HG02571 (cell line): ENCODE data around the gene UROC1.

Experiments
- ATAC-seq: cut with Tn5 transposase; IDR thresholded peaks from one replicate; pipeline ENCODE4 v1.9.1; 2021; ENCODE audit warnings: mild to moderate bottlenecking, moderate library complexity; ENCODE audit not compliant: unreplicated experiment

Gene UROC1

DNA sequence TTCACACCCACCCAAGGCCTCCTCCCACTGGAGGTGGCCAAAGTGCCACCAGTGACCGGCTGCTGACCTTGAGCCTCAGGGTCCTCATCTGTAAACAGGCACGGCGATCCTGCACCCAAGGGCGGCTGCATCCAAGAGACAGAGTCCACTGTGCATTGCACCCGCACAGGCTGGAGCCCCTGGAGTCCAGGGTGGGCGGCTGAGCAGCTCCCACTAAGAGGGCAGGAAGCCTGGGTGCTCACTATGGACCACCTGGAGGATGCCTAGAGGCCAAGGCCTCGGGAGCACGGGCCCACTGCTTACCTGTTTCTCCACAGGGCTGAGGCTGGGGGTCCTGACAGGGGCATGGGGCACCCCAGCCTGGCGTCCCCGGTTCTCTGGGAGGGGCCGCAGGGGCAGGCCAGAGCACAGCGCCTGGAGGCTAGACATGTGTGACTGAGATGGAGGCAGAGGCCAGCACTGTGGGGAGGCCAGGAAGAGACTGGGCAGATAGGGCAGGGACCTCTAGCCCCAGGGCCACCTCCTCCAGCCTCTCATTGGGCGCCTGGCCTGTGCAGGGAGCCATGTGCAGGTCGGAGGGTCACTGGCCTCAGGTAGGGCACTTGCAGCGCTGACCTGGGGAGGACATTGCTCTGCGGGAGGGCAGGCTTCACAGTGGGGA, at the start of gene UROC1:
Gene UROC1 (minus strand): TSS at position 483 of the 661 bp plus-strand sequence. CDS start 54 bp downstream, at position 429.
- ATAC-seq: no peak

DNA sequence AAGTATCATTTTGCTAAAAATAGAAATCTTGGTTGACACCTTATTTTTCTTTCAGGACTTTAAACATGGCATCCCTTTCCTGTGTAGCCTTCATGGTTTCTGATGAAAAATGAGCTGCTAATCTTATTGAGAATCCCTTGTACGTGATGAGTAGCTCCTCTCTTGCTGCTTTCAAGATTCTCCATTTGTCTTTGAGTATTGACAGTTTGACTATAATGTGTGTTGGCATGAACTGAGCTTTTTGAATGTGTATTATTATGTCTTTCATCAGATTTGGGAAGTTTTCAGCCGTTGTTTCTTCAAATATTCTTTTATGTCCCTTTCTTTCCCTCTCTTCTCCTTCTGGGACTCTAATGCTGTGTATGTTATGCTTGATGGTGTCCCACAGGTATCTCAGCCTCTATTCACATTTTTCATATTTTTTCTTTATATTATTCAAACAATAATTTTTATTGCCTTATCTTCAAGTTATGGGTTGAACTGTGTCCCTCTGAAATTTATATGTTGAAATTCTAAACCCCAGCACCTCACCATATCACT, 45.2 kb upstream of the UROC1 start:
- no peak for ATAC-seq

DNA sequence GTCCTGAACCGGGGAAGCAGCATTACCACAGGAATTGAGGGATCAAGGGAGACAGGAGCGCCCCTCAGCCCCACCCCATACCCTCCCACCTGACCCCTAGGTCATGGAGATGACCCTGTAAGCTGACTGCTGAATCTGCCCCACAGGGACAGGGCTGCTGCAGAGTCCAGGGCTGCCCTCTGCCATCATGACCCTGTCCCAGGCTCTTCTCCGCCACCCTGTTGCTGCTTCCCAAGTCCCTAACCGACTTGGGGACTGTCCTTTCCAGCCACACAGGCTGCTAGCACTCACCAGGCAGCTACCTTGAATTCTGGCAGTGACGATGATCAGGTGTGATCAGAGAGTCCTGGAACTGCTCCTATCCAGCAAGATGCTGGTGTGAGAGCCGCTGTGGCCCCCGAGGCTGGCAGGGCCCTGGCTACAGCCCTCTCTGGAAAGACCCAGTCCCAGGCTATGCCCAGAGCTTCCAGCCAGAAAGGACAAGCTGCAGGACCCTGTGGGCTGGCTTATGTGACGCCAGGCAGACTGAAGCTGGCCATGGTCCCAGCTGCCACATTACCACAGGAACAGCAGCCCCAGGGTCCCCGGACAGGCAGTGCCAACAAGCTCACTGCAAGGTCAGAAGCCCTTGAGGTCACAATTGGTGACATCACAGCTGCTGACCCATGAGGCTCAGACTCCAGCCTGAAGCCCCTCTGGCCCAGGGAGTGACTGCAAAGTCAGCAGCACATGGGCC, 40.9 kb upstream of the UROC1 start, which contains the start of gene C3orf22:
Gene C3orf22 (minus strand): TSS at position 597 of the 736 bp plus-strand sequence. CDS start 5,542 bp downstream, outside the sequence.
- ATAC-seq: no peak

DNA sequence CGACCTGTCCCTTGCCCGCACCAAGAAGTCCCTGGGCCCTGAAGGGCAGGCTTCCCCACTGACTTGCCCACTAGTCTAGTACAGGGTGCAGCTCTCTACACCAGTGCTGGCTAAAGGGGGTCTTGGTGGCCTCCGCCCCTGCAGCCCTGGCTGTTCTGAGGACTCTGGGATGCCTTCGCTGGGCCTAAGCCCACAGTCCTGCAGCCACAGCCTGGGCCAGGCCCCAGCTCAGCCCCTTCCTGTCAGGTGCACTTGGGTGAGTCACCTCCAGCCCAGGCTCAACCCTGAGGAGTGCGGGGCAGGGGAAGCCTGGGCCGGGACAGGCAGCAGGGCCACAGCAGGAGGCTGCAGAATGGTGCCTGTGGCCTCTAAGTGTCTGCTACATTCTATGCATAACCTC, 40.2 kb upstream of the UROC1 start:
- ATAC-seq: no peak

DNA sequence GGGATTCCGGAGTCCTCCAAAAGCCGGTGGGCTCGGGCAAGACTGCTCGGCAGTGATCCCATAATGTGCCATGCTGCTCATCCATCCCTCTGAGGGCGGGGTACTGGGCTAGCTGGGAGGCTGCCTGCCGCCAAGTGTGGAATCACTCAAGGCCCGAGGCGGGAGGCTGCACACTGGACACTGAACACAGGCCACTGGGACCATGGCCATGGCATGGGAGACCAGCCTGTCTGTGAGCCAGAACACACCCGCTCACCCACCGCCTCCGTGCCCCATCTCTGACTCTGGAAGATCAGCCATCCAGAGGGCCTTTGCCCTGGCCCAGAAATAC, 39.8 kb upstream of the UROC1 start:
- no peak for ATAC-seq

DNA sequence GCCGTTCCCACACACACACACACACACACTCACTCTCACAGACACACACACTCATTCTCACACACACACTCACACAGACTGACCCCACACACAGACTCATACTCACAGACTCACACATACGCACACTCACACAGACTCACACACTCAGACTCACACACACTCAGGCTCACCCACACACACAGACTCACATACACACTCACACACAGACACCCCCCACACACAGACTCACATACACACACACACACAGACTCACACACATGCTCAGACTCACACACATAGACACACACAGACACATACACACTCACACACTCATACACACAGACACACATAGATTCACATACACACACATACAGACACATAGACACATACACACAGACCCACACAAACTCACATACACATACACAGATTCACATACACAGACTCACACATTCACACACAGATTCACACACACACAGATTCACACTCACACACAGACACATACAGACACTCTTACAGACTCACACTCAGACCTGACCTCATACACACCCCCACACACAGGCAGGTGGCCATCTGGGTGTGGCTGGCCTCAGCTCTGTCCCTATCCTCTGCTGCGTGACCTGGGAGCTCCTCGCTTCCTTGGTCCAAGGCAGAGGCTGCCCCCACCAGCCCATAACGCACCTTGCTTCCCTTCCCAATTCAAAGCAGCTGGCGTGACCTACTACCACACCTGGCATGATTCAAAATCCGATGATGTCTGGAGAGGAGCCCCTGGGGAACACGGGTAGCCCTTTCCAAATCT, 39.3 kb upstream of the UROC1 start:
- no peak for ATAC-seq

DNA sequence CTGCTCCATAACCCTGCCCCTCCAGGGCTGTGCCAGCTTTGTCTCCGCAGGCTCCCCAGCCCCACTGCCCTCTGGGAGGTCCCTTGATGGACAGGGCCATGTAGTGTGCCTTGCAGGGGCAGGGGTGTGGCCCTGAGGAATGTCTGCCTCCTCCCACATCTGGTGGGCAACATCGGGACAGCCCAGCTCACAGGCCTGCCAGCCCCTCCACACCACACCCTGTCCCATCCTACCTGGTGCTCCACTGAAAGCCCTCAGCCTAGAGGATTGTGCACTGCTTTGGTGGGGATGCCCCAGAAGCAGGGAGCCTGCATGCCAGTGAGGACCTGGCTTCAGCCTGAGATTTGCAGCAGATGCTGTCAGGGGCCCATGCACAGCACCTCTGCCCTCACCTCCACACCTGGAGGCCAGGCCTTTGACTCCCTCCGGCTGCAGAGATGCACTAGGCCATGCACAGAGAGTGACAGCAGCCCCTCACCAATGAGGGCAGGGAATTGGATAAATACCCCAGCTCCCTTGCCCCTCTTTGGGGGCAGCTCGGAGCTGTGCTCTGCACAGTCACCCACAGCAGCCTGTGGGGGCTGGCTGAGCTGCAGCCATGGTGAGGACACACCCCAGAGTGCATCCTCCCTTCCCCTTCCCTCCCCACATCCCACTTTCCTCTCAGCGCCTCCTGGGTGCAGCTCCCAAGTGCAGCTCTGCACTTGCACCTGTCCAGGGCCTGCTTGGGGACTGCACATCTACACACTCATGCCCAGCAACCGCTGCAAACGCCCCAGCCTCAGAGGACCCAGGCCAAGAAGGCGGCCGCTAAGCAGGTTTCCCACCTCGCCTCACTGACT, 38.4 kb upstream of the UROC1 start:
- no peak for ATAC-seq

DNA sequence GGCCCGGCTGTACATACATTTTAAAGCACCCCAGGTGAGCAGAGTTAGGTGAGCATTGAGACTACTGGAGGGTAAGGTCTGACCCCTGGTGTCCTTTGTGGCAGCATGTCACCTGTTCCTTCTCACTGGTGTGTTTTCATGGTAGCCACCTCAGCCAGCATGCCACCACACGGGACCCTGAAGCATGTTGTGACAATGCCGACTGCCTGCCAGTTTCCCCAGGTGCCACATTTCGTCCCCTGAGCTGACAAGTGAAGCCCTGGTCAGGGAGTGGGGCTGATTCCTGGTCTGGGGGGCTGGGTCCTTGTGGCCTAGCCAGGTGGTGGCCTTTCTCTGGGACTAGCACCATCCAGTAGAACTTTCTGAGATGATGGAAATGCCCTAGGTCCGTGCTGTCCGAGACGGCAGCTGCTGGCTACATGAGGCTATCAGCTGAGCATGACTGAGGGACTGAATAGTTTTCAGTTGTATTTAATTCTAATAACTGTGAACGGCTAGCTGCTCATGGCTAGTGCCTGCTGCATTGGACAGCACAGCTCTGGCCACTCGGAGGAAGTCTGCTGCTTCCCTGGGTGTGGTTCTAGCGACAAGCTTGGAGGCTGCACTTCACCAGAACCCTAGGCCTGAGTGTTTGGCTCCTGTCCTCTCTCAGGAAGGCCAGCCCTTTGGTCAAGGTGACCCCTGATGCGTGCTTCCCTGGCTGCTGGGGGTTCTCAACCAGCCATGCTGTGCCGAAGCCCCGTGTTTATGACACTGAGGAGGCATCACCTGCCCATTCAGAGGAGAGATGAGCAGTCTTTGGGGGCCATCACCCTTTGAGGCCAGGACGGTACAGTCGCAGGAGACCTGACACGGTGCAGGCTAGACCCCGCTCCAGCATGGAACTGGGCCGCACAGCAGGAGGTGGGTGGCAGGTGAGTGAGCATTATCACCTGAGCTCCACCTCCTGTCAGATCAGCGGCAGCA, 37.3 kb upstream of the UROC1 start:
- ATAC-seq: no peak

DNA sequence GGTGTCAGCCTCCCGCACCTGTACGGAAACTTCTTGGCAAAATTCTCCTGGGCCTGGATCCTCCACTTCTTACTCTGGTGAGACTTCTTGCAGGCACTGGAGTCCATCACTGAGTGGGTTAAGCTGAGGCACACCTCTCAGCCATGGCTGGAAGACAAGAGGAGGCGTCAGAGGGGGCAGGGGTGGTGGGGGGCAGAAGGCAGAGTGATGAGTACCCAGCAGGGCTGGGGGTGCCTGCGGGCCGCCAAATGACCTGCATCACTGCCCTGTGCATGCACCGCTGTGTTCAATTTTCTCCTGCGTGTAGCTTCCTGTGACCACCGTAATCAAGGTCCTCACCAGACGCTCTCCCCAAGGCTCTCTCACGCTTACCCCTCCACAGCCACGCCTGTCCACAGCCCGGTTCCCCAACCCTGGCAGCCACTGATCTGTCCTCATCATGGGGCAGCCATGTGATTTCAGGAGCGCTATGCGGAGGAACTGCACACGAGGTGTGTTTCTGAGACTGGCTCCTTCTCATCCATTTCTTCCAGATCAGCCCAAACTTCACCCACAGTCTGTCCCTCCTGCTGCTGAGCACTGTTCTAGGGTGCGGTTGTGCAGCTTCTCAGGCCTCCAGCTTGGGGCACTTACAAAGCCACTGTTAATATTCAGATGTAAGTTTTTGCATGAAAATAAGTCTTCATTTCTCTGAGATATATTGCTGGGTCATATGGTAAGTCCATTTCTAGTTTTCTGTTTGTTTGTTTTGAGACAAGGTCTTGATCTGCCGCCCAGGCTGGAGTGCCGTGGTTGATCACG, 35.9 kb upstream of the UROC1 start:
- ATAC-seq: no peak

DNA sequence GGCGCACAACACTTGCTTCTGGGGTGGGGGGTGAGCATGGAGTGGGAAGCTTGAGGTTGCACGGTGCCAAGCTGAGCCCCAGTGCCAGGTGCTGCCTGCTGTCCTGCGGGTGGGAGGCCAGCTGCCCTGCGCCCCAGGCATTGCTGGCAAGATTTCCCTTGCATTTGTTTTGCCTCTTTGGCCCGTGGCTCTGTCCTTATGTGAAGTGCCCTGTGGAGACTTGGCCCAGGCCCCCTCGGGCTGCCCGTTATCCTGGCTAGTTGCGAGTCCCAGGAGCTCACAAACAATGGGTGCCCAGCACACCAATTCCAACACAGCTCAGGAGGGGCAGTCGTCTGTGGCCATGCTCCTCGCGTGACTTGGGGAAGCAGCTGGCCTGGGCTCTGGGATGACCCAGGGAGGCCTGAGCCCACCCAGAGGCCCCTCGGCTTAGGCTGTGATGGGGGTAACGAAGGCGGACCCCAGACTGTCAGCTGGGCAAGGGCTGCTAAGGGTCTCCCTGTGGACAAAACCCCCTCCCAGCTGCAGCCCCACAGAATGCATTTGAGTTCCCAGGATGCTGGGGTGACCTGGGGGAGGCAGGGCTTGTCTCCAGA, 35.2 kb upstream of the UROC1 start:
- no peak for ATAC-seq

DNA sequence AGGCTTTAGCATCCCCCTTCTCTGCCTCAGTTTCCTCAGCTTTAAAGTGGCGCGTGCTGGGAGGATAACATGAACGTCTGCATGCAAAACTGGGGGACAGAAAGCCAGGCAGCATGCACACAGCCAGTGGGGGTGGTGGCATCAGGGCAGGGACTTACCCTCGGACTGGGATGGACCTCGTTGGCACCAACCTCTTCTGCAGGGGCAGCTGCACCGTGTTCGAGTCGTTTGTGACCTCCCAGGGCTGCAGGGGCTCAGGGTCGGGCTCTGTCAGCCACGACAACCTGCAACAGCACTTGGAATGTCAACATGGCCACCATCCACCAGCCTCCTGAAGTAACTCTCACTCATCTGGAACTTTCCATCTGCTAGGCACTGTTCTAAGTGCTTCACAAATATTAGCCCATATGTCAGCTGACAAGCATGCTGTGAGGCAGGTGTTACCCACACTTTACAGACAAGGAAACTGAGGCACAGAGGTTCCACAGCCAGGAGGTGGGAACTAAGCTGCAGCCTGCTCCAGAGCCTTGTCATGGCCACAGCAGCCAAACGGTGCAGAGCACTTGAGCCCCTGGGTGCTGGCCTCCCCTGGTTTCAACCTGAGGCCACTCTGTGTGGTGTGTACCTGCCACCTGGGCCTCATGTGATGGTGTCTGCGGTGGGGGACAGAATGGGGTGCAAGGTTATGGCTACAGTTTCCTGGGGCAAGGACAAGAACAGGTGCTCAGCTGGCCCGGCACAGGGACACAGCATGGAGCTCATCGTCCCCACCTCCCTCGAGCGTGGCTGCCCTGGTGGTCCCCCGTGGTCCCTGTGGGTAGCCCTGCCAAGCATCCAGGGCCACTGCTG, 34.5 kb upstream of the UROC1 start:
- ATAC-seq: no peak

DNA sequence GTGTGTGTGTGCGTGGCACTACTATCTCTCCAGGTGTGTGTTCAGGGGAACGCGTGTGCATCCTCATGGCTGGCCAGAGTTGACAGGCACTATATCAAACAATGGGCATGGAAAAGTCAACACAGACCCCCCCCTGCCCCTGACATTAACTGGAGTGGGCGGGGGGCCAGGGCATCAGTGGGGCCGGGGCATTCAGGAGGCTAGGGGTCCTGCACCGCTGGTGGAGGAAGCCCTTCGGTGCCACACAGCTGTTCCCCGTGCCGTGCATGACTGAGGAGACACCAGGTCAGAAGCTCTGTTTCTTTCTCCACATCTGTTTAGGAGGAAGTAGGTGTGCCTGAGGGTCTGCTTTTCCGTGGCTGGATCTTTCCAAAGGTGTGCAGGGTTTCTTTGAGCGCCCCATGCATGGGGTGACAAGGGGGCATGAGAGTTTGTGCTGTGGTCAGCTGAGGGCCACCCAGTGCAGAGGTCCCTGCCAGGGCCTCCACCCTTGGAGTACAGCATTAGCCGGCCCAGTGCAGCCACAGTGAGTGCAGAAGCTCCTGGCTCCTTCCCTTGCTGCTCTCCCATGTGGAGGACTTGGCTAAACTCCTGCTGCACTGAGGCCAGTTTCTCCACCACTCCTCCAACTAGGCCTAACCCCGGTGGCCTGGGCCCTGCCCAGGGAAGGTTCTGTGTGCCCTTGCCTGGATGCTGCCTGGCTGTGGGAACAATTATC, 33.7 kb upstream of the UROC1 start:
- no peak for ATAC-seq

DNA sequence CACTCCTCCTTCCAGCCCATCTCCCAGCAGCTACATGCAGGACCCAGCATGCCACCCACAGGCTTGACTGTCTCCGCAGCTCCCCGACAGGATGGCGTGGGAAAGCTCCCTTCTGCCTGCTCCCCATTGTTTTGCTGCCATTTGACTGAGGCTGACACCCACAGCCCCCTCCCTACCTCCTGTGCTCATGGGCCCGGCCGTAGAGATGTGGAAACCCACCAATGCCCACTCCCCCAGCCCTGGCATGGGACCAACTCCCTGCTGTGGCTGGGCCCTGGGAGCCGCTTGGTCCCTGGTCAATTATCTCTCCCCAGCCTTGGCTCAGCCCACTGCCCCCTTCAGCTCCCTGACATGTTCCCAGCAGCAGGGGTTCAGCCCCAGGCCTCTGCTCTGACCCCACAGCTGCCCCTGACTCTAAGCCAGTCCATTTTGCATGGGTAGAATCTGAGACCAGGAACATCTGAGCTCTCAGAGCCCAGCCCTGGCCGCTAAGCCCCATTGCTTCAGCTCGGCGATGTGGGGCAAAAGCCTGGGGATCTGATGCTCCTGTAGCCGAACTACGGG, 33.0 kb upstream of the UROC1 start:
- no peak for ATAC-seq

DNA sequence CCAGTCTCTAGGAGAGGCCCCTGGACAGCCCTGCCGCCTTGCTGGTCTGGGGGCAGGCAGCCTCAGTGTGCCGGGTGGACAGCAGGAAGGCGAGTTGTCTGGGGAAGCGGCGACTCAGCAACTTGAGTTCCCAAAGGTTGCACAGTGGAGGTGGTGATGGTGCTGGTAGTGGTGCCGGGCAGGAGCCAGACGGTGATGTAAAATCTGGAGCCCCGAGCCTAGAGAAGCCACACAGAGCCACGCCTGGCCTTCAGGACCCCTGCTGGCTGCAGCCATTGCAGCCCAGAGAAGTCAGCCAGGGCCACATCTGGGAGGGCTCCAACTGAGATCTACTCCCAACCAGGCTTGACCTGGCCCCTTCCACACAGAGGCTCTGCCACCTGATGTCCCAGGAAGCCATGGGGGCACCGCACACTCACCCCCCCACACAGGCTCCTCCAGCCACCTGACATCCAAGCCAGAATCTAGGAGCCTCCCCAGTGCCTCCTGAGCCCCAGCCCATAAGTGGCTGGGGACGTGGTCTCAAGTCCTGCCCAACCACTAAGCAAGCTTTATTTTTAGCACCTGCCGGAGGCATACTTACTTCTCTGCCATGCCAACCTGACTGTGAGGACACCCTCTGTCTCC, 32.4 kb upstream of the UROC1 start:
- ATAC-seq: no peak

DNA sequence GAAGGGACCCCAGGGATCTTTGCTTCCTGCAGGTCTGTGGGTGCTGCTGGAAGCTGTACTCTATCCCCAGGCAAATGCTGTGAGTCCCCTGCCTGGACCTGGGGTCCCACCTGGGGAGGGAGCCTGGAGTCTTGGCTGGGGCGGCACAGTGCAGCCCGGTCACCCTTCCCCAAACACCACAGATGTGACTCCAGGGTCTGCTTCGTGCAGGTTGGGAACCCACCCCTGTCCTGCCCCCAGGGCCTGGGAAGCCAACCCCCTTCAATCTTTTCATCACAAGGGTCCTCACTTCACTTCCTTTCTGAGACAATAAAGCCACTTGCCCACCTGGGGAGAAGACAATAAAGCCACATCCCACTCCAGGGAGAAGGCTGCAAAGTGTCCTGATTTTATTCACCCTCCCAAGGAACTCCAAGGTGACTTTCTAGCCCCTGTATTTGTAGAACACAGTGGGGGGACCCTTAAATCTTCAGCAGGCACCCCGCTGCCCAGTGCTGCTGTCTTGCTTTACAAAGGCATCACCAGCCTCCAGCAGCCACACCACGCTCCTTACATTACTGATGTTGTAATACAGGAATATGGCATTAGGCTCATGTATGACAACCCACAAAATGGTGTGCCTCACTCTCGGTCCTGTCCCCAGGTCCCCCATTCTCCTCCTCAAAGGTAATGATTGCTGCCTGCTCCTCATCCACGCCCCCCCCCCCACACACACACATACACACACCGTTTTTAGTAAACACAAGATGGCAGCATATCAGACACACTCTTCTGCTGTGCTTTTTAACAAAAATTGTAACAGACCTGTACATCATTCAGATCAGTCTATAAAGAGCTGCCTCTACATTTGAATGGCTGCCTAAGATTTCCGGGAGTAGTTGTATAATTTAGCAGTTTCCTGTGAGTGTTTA, 31.2 kb upstream of the UROC1 start:
- ATAC-seq: no peak
